Body of pancreas (tissue), 4 donors: ENCODE measurements around the gene SLC25A36. TPM values are rescaled to one million over a fixed set of nuclear protein-coding genes. Genes with fewer than 3 reads are reported as not detected.

Experiments
- ATAC-seq: fragments of 150-250 bp; one replicate; pipeline ENCODE4 v1.9.1; 2016
- DNase-seq, 4 donors: peaks; one replicate each; pipeline ENCODE4 v3.0.0-alpha.2; 2019
- H3K27ac ChIP-seq, 4 donors: fragments of 200-600 bp; sonication (generic); 1 replicate in 3 of 4; 2 replicates in 1 of 4; pipeline versions ENCODE4 v1.5.1 to v1.6.1; 2016 to 2019; ENCODE audit warnings: mild to moderate bottlenecking in 1 of 4, mixed read lengths in 1 of 4, moderate library complexity in 1 of 4
- H3K27me3 ChIP-seq, 2 donors: fragments of 200-600 bp; sonication (generic); one replicate each; pipeline ENCODE4 v1.6.0; 2016; ENCODE audit warnings: mild to moderate bottlenecking in 1 of 2
- H3K36me3 ChIP-seq, 2 donors: fragments of 200-600 bp; sonication (generic); replicated peaks in 1 of 2; 2 replicates each; pipeline ENCODE4 v1.5.1; 2016; ENCODE audit warnings: low read depth in 2 of 2; ENCODE audit not compliant: insufficient read depth in 1 of 2
- H3K4me1 ChIP-seq: fragments of 200-600 bp; sonication (generic); one replicate; pipeline ENCODE4 v1.6.0; 2016
- H3K4me3 ChIP-seq, 2 donors: fragments of 200-600 bp; sonication (generic); 1 replicate in 1 of 2; 2 replicates in 1 of 2; pipeline ENCODE4 v1.5.1; 2016 to 2019
- H3K9me3 ChIP-seq, 3 donors: fragments of 200-600 bp; sonication (generic); 1 replicate in 2 of 3; 2 replicates in 1 of 3; pipeline ENCODE4 v1.5.1; 2016
- POLR2A ChIP-seq, 3 donors: fragments of 450-650 bp; IDR thresholded peaks; one replicate each; pipeline ENCODE4 v1.6.1; 2016; ENCODE audit warnings: antibody characterized with exemption in 3 of 3, mild to moderate bottlenecking in 2 of 3
- WGBS, 2 donors: methylation state at CpG; one replicate each; pipeline ENCODE4 v1.1.5; 2017; 5-methylcytosine and 5-hydroxymethylcytosine counted together
- intact Hi-C: fragments of 100-400 bp; cut with DNase I; formaldehyde crosslinking; loops from one replicate; pipeline ENCODE4 v1.15.1; 2023
- total RNA-seq, 2 donors: library from RNA; depleted of rRNA; stranded (reverse); fragments of >200 nt; gene quantifications; one replicate each; pipeline ENCODE4 v1.1.0, GENCODE V29; 2016
- TF ChIP-seq, protein P1 (sequence below), 7 experiments: fragments of 450-650 bp in 4 of 7; fragments of 200-600 bp in 3 of 7; sonication (generic) in 3 of 7; IDR thresholded peaks; one replicate each; pipeline ENCODE4 v1.5.1; 2016 to 2019; ENCODE audit warnings: antibody characterized with exemption in 7 of 7

SLC25A36 gene, protein sequence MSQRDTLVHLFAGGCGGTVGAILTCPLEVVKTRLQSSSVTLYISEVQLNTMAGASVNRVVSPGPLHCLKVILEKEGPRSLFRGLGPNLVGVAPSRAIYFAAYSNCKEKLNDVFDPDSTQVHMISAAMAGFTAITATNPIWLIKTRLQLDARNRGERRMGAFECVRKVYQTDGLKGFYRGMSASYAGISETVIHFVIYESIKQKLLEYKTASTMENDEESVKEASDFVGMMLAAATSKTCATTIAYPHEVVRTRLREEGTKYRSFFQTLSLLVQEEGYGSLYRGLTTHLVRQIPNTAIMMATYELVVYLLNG
- 100 to 1,000 TPM in 1 of 2 donors, 10 to 100 TPM in 1; 84.0 to 111 TPM for total RNA-seq

DNA sequence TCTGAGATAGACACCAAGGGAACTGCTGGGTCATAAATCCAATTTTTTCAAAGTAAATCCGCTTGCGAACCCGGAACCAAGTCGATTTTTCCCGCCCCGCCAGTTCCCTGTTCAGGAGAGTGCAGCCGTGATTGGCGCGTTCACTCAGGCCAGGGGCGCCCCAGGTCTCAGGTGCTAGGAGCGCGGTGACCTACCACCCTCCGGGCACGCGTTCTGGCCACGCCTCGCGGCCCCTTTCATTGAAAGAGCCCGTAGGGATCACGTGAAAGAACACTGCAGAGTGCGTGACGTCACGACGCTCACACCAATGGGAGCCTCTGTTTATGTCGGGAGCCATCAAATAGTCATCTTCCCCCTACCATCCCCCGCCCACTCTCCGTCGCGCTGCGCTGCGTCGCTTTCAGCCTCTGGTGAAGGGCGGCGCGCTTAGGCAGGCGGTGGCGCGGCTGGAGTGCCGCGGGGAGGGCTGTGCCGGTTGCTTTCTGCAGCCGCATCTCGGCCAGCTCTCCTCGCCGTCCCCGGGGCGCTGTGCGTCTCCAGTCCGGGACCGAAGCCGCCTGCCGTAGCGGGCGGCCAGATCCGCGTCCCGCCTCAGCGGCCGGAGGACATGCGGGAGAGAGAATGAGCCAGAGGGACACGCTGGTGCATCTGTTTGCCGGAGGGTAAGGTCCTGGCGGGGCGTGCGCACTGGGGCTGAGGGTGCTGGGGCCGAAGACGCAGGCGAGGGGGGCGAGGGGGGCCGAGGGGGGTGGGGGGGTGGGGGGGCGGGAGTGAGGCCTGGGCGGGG, at the start of gene SLC25A36:
Gene SLC25A36, plus strand, starts transcription at position 403 of the 787 bp plus-strand sequence. Its CDS starts 219 bp downstream, at position 622.
- peak; percentile 98 for ATAC-seq
- Histone ChIP-seq H3K27me3 (no peaks in the 10 kb centered on the region), H3K4me1 (peaks cover 33% of the 10 kb centered on the region), H3K9me3 (no peaks in the 10 kb centered on the region), H3K4me3 (peak within 1 kb of the TSS; percentile 59 to 92), H3K27ac (peak within 1 kb of the TSS; percentile 96 to 99 (median 98)), H3K36me3 (no peaks in the 10 kb centered on the region)
- 1% methylated on average over 38 to 69 of the region's 72 CpGs for WGBS, 2 donors
- peak; percentile 98 to 99 (median 98) for DNase-seq
- intact Hi-C loops: no loop called here
- TF ChIP-seq POLR2A (IDR thresholded peaks at IDR 0.05): peak; percentile 99
- TF ChIP-seq, protein P1, sequence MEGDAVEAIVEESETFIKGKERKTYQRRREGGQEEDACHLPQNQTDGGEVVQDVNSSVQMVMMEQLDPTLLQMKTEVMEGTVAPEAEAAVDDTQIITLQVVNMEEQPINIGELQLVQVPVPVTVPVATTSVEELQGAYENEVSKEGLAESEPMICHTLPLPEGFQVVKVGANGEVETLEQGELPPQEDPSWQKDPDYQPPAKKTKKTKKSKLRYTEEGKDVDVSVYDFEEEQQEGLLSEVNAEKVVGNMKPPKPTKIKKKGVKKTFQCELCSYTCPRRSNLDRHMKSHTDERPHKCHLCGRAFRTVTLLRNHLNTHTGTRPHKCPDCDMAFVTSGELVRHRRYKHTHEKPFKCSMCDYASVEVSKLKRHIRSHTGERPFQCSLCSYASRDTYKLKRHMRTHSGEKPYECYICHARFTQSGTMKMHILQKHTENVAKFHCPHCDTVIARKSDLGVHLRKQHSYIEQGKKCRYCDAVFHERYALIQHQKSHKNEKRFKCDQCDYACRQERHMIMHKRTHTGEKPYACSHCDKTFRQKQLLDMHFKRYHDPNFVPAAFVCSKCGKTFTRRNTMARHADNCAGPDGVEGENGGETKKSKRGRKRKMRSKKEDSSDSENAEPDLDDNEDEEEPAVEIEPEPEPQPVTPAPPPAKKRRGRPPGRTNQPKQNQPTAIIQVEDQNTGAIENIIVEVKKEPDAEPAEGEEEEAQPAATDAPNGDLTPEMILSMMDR (IDR thresholded peaks at IDR 0.05): peak in 3 of 7 experiments; percentile 13 to 29 (median 24)

DNA sequence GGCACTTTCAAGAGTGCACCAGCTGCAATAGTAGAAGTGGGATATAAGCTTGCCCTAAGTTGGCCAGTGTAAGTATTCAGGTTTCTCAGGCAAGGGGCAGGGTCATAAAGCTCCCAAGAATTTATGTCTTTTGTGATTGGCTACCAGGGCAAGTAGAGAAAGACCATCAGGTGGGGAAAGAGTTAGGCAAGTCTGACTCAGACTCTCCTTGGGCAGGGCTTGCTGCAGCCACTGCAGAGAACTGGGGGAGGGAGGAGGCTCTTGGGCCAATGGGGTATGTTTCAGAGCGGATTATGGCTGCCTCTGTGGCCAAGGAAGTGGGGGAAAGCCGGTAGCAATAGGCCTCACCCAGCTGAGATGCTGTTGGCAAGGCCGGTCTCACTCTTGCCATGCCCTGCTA, 44.6 kb upstream of the SLC25A36 start:
- DNase-seq: no peak
- intact Hi-C loops: loop anchor here (10.0 kb wide), 1 partner anchor 288 kb away; no protein-coding TSS in a partner anchor
- H3K4me1 ChIP-seq: peaks cover 6% of the 10 kb centered on the region
- ATAC-seq: no peak
- H3K27ac ChIP-seq: no peak overlapping the region
- H3K4me3 ChIP-seq: no peak overlapping the region
- TF ChIP-seq, protein P1 (IDR thresholded peaks at IDR 0.05): no peak
- no peak for TF ChIP-seq POLR2A (IDR thresholded peaks at IDR 0.05)
- no peaks in the 10 kb centered on the region for H3K36me3 ChIP-seq
- no peaks in the 10 kb centered on the region for H3K9me3 ChIP-seq
- WGBS, 2 donors: 61 to 68% methylated on average over 3 of the region's 3 CpGs
- H3K27me3 ChIP-seq: no peaks in the 10 kb centered on the region

DNA sequence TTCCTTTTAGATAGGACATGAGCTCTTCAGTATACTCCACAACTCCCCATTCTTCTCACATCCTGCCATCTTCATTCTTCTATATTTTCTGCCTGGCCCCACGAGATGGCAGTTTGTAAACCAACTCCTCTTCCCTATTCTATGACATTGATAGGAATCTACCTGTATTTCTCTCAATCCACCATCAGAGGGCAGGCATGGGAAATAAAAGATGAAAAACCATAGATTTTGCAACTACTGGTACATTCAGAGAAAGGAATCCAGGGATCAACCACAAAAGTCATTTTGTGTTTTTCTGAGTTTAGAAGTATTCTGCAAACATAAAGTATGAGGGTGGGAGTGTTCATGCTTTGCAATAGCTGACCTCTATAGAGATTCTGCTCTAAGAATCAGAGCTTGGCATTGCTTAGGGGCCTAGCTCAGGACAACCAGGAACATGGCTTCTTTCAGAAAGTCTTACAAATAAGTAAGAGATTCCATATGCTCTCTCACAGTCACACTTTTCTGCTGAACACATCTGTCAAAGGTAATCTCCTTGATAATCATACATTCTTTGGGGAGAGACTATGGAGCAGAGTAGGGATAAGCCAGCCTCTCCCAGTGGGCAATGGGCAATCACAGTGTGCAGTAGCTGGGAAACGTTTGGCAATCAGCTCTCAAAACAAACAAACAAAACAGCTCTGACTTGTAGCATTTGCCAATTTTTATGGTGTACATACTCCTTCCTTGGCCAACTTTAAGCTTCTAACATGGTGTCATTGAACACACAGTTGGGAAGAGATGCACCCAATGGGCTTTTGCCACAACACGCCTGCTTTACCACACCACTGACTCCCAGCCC, 43.1 kb upstream of the SLC25A36 start:
- Histone ChIP-seq H3K9me3 (no peaks in the 10 kb centered on the region), H3K27ac (no peak overlapping the region), H3K4me1 (peaks cover 6% of the 10 kb centered on the region), H3K27me3 (no peaks in the 10 kb centered on the region), H3K36me3 (no peaks in the 10 kb centered on the region), H3K4me3 (no peak overlapping the region)
- intact Hi-C loops: loop anchor here (10.0 kb wide), 1 partner anchor 286 kb away; no protein-coding TSS in a partner anchor
- ATAC-seq: peak; percentile 83
- TF ChIP-seq, protein P1 (IDR thresholded peaks at IDR 0.05): peak; percentile 29 to 92 (median 80)
- TF ChIP-seq POLR2A (IDR thresholded peaks at IDR 0.05): no peak
- DNase-seq: peak; percentile 19 to 66 (median 32)
- WGBS, 2 donors: 35 to 38% methylated on average over 3 of the region's 3 CpGs

DNA sequence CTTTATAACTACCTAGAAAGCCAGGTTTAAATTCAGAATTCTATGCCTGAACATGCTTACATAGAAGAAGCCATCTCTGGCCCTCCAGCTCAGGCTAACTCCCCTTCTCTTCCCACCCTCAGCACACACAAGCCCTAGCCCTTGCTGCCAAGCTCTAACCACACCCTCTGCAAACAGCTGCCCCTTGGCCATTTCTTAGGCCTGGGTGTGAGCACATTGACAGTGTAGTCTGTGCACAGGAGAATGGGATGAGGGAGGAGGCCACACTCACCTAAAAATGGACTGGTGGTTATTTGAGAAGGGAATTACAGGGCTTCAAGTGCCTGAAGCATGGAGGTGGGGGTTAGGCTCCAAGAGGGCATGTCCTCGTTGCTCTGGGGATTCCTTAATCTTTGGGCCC, 42.3 kb upstream of the SLC25A36 start:
- intact Hi-C loops: loop anchor here (10.0 kb wide), 1 partner anchor 285 kb away; no protein-coding TSS in a partner anchor
- ATAC-seq: no peak
- H3K27me3 ChIP-seq: no peaks in the 10 kb centered on the region

More for the DNA sequence above, 42.3 kb upstream of the SLC25A36 start:
- DNase-seq: no peak
- Histone ChIP-seq H3K27ac (no peak overlapping the region), H3K9me3 (no peaks in the 10 kb centered on the region), H3K4me3 (no peak overlapping the region), H3K36me3 (no peaks in the 10 kb centered on the region), H3K4me1 (peaks cover 6% of the 10 kb centered on the region)
- WGBS, 2 donors: 33 to 81% methylated on average over 1 of the region's 1 CpG
- TF ChIP-seq POLR2A (IDR thresholded peaks at IDR 0.05): no peak
- TF ChIP-seq, protein P1 (IDR thresholded peaks at IDR 0.05): no peak
